HS-5 (cell line): ENCODE measurements around the gene XYLT1.

Source experiments
- DNase-seq: peaks from one replicate; pipeline ENCODE4 v3.0.0-alpha.2; 2012; ENCODE audit warnings: low read depth

Gene XYLT1

GRCh38 chr16:17252701-17253100 lies 218.1 kb downstream of the XYLT1 start:
- no peak for DNase-seq

DNA sequence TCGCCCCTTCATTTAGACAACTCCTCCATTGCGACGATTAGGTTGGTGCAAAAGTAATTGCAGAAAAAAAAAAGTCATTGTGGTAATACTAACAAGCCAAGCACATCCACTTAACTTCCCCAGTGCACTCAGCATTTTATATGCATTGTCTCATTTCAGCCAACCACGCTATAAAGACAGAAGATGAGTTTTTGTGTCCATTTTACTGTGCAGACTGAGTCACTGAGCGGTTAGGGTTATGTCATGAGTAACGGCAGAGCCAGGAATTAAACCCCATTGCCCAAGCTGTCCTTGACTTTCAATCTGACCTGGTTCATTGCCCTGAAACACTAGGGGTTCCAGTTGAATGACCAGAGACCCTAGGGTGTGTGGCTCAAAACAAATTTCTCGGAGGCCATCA lies 218.7 kb downstream of the XYLT1 start:
- no peak for DNase-seq

GRCh38 chr16:17251496-17251895 lies 219.3 kb downstream of the XYLT1 start:
- no peak for DNase-seq

DNA sequence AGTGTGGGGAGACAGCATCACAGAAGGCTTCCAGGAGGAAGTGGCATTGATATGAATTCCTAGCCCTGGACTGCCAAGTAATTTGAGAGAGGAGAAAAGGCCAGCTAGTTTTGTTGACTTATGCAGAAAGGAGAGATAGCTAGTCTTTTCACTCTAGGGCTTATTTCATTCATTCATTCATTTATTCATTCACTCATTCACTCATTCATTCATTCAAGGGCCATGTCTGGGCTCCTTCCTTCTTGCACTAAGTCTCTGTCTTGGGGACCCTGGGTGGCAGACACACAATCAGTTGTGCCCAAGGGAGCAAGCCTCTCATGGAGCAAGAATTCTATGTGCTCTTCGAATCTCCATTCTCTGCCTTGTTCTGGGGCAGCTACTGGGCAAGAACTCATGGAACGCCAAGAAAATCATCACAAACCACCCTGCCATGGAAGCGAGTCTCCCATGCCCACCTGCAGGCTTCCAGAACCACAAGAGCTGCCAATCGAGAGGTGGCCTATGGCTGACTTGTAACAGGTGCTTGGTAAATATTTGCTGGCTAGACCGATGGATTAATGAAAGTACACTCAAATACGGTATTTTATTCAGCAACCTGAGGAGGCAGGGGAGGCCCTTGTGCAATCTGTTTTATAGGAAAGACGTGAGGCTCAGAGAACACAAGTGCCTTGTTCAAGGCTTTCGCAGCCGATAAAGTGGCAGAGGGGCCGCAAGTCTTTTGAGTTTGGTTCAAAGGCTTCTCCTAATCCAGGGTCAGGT lies 223.6 kb downstream of the XYLT1 start:
- DNase-seq, result no peak

GRCh38 chr16:17246268-17246885 lies 224.4 kb downstream of the XYLT1 start:
- no peak for DNase-seq

GRCh38 chr16:17245776-17246175 lies 225.0 kb downstream of the XYLT1 start:
- no peak for DNase-seq

DNA sequence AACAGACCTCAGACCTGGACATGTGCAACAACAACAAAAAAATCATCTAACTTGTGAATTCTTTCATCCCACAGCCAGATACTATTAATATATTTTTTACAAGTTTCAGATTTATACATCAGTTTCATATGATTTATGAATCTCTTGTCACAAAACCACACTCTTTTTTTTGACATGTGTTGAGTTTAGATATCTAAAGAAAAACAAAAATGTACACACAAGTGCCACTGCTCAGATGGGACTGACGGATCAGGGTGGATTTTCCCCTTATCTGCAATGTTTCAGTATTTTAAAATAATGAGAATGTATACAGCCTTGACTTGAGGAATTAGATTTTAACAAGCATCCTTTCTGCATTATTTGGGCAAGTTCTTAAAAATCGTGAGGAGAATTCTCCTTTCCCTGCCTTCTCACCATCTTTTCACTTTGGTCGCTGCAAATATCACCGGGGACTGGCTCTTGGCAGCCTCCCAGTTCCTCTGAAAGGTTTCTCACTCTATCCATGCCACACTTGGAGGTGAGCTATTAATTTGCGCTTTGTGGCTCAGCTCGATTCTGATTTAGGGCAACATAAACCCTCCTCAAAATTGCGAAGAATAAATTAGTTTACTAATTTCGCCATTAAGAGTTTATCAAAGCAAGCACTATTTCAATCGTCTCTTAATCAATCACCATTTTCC lies 225.7 kb downstream of the XYLT1 start:
- DNase-seq, result no peak

- DNase-seq, result no peak
Measured at GRCh38 chr16:17241264-17241835, 229.4 kb downstream of the XYLT1 start.

GRCh38 chr16:17238285-17239028 lies 232.3 kb downstream of the XYLT1 start:
- no peak for DNase-seq

GRCh38 chr16:17237350-17237944 lies 233.3 kb downstream of the XYLT1 start:
- DNase-seq, result no peak

- DNase-seq, result no peak
Measured at GRCh38 chr16:17235147-17235815, 235.5 kb downstream of the XYLT1 start.

GRCh38 chr16:17233318-17234002 lies 237.3 kb downstream of the XYLT1 start:
- no peak for DNase-seq

- DNase-seq, result no peak
Measured at GRCh38 chr16:17232487-17232886, 238.3 kb downstream of the XYLT1 start.

DNA sequence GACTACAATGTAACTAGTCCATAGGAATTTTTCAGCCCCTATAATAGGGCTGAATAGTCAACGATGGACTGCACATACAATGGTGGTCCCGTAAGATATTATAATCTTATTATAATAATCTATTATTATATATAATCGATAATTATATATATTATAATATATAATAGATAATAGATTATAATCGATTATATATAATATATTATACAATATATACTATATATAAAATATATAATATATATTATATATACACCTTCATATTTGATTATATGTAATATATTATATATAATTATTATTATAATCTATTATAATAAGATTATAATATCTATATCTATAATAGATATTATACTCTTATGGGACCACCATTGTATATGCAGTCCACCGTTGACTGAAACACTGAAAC lies 238.8 kb downstream of the XYLT1 start:
- DNase-seq, result no peak

GRCh38 chr16:17230932-17231581 lies 239.7 kb downstream of the XYLT1 start:
- DNase-seq, result no peak

GRCh38 chr16:17229766-17230165 lies 241.0 kb downstream of the XYLT1 start:
- DNase-seq, result no peak

DNA sequence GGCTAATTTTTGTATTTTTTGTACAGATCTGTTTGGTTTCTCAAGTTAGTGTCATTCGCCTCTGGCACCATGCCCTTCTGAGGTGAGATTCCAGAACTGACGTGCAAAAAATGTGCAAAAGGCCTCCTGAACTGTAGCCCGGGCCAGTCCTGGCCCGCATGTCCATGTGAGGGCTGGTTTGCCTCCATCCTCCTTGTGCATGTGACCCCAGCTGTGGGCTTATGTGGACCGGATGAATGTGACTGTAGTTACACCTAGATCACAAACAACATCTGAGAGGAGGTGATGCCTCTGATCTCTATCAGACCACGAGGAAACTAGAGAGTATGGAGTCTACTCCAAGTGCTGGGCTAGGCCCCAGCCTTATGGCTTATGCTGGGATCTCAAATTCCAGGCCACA lies 241.6 kb downstream of the XYLT1 start:
- no peak for DNase-seq

DNA sequence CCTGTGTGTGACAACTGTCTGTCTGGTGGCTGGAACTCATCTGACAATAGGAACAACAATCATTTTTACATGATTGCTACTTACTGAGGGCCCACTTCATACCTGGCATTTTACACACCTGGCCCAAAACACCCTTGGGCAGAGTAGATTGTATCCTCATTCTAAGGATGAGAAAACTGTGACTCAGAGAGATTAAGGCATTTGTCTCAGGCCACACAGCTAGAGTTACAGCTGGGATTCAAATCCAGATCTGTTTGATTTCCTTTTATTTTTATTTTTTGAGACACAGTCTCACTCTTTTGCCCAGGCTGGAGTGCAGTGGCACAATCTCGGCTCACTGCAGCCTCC lies 242.1 kb downstream of the XYLT1 start:
- no peak for DNase-seq

- DNase-seq, result no peak
Measured at GRCh38 chr16:17228048-17228707, 242.6 kb downstream of the XYLT1 start.

DNA sequence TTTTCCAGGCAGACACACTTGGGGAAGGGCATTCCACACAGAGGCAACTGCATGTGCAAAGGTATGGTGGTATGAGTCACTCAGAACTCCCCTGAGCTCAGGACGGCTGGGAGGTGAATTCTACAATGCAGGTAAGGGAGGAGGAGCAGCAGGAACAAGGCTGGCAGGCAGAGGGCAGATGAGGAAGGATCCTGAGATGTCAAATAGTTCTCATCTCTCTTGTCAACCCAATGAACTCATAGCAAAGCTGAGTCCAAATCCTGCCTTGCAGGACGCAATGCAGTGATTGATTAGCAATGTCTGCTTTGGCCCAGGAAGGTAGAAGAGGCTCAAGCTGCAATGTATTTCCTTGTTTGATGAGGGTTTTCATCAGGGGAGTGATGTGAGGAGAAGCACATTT lies 243.5 kb downstream of the XYLT1 start:
- DNase-seq, result no peak
